ENCODE measurements around the gene SMIM5.

Gene SMIM5

DNA sequence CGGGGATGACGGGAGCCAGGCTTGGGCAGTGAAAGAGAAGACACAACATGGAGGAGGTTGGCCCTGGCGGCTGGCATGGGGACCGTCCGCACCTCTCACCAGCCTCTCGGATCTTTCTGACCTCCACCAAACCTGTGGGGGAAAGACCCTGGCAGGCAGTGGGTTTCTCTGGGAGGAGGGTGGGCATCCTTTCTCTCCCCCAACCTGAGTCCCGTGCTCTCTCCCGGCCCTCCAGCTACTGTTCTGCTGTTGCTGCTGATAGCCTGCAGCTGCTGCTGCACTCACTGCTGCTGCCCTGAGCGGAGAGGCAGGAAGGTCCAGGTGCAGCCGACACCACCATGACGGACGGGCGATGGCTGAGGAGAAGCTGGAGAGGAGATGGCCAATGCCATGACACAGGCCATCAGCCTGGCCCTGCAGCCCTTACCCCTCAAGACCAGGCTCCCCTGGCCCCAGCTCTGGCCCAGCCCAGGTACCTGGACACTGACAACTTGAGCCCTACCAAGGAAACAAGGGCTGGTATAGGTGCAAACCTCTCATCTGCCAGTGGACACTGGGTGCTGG, 7.4 kb downstream of the SMIM5 start:
- no peak for DNase-seq

DNA sequence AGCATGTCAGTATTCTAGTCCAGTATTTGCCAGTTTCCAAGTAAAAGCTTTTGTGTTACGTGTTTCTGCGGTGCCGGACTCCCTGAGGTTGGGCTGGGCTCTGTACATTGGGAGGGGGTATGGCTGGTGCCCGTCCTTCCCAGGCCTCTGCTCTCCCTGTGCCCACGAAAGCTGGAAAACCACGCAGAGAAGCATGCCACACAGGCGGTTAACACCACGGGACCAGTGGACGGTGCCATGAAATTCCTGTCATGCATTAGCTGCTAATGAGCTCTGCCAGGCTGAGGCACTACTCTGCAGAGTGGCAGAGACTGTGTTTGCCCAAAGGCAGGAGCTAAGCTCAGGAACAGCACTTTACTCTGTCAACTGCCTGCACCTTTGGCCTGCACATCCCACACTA, 8.1 kb downstream of the SMIM5 start:
- DNase-seq = no peak

DNA sequence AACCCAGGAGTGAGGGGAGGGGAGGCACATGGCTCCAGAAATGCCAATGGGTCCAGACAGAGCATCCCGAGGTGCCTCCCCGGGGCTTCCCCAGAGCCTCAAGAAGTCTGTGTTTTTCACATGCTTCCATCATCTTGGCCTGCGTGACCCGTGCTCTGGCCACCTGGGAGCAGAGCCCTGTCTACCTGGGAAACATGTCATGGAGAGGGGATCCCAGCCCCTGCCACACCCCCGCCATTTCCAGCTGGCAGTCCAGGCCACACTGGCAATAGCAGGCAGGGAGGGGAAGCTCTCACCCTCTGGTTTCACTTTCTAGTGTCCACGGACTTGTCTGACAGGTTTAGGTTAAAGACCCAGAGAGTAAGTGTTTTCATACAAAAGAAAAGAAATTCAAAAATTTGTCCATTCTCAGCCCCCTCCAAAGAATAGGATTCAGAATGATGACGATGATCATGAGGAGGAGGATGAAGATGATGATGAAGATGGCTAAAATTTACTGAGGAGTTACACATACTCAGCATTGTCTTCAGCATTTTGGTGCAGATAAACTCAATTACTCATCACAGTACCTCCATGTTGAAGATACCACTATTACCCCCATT, 9.0 kb downstream of the SMIM5 start:
- no peak for DNase-seq

DNA sequence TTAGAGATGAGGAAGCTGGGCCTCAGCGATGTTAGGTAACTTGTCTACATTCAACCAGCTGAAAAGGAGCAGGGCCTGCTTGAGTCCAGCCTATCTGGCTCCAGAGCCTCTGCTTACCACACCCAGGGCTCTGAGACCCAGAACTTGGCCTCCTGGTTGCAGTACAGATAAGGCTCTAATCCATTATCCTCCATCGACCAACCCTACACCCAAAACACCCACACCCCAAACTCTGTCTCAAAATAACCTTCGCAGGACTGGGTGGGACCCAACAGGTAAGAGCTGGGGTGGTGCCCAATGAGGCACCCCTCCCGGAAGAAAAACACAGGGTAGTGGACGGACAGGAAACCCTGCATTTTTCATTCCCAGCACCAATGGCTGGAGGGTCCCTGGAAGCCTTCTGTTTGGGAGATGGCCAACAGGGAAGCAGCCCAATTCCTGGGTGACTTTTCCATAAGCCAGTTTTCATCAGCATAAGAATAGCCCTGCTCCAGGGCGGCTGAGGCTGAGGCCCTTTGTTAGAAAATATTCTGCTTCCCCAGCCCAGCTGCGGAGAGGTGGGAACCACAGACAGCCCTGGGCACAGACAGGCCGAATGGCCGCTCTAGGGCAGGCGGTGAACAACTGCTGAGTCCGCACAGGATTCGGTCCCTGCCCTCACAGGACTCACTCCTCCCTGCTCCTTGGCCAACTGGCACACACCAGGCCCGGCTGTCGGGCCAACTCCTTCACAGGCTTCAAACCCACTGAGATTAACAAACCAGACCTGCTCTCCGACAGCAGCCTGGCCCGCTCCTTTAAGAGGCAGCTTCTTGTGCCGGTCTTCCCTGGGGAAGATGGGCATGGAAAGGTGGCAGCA, 9.8 kb downstream of the SMIM5 start:
- DNase-seq = no peak

DNA sequence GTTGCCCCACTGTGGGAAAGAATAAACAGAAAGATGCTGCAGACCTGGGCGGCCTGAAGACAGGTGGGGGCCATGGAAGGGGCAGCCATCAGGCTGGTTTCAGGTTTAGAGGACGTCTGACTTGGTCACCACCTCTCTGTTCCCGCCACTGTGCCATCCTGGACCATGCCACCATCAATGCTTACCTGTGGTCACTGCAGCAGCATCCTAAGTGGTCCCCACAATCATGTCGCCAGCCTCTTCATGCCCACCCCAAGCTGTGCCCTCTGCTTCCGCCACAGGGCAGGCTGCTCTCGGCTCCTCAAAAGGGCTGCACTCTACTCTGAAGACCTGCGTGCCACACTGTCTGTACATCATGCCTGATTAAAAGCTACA, 10.4 kb downstream of the SMIM5 start:
- no peak for DNase-seq

DNA sequence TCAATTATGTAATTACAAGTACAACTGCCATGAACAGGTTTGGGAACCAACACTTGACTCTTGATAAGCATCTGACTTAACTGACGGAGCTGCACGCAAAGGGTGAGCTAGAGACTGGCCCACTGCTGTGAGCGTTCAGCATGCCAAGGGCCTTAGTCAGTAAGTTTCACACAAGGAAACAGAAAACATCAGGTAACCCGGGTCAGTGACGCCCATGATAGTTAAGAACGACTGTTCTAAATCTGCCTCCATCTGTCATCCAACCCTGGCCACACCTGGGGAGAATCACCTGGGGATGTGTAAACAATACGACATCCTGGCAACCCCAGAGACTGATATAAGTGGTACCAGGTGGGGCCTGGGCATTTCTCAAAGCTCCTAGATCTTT, 12.3 kb downstream of the SMIM5 start:
- no peak for DNase-seq

DNA sequence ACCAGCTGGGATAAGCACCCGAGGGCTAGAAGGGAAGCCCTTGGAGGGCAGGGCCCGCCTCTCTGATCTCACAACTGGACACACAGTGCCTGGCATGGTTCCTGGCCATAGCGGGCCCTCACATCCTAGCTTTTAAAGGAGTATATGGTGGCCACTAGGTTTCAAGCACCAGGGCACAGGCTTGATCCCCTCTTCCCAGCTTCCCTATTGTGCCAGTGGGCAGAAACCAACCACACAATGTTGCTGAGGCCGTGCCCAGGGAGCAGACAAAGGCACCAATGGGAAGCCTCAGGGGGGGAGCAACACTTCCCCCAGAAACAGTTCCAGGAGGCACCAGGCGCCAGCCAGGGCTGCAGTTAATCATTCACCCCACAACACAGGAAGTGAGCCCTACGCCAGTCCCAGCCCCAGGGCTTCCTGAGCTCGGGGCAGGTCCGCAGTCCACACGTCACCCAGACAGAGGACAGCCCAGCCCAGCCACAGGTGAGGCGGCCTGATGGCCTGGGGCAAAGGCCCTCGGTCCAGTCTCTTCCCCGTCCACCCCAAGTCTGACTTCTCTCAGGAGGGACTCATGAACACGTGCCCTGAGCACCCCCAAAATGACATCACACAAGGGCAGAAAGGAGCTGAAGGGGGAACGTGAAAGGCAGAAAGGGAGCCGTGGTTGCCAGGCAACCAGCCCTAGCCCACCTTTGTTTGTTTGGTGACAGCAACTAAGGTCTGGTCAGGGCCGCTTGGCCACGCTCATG, 12.8 kb downstream of the SMIM5 start:
- no peak for DNase-seq

DNA sequence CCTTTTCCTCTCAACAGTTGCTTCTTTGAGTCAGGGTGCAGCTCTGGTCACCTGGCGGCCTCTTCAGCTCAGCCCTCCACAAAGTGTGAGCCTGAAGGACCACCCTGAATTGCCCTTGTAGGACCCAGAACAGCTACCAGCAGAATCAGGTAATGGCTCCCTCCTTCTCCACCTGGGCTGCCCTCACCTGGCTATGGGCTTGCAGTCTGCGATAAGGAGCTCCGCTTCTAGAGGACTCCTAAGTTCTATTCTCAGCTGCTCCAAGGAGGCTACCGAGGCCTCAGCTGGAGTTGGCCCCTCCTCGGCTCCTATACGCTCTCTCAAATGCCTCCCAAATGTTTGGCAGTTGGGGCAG, 13.4 kb downstream of the SMIM5 start:
- DNase-seq = no peak

DNA sequence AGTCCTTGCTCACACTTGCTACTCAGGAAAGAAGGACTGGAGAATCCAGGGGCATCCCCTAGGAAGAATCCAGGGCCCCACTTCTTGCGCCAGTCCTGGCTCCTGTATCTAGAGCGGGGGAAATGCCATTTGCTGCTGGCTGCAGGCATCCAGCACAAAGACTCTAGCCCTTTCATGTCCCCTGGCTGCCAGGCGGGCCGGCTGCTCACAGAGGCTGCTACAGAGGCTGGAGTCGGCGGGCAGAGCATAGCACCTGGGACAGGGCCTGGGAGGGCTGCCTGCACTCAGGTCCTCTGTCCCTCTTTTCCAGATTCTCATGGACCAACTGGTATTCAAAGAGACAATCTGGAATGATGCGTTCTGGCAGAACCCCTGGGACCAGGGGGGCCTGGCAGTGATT, 13.8 kb downstream of the SMIM5 start:
- DNase-seq = no peak

DNA sequence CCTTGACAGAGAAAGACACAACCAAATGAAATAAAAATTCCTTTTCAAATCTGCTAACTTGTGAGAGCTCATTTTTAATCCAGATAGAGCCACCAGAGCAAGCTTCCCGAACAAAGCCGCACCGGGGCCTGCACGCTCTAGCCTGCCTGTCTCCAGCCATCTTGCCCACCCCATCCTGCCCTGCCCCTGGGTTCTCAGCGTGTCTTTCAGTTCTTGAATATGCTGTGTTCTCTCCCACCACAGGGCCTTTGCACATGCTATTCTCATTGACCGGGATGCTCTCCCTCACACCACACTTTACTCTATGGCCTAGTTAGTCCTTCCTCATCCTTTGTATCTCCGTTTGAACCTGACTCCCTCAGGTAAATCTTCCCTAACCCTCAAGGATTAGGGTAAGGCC, 14.7 kb downstream of the SMIM5 start:
- DNase-seq = no peak

DNA sequence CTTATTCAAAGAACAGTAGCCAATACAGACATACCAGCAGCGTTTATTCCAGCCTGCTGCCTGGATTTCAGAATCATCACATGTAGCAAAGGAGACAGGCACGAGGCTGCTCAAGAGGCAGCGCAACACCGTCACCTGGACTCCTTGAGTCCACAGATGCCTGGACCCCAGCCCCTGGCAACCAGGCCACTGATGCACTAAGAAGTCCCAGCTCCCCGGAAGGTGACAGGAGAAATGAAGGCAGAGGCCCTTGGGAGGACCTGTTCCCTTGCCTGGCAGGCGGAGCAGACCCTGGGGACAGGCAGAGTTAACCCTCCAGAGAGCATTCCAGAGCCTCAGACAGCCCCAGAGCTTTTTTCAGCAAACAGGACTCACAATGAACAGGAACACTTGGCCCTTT, 16.5 kb downstream of the SMIM5 start:
- no peak for DNase-seq

DNA sequence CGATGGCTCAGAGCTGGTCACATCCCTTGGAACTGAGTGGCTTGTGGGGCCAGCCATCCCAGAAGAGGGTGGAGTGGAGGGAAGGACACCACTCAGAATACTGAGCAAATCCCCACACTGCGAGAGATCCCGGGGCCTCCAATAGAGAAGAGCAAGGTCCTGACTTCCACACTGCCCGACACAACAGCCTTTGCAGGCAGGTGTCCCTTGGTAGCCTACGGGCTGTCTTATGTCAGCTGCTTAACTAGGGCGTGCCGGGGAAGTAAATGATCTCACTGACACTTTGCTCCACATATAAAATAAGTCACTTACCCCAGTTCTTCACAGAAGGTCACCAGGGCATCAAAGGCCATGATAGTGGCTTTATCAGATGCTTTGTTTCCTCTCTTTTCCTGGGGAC, 17.6 kb downstream of the SMIM5 start:
- no peak for DNase-seq

DNA sequence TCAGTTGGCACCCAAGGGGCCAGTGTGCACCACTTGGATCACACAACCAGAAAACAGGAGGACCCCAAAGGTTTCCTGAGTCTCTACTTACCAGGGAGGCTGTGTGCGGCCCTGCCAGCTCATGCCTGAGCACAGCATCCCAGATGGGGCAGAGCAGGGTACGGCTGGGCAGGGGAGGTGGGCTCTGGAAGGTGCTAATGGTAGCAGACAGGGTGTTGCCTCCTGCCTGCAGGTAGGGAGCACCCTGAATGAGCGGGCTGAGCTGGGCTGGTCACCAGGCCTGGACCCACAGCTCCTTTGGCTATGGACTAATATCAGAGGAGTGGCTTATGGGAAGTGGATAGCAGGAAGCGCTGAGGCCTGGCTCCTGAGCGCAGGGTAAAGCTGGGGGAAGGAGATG, 19.1 kb downstream of the SMIM5 start:
- DNase-seq = no peak

DNA sequence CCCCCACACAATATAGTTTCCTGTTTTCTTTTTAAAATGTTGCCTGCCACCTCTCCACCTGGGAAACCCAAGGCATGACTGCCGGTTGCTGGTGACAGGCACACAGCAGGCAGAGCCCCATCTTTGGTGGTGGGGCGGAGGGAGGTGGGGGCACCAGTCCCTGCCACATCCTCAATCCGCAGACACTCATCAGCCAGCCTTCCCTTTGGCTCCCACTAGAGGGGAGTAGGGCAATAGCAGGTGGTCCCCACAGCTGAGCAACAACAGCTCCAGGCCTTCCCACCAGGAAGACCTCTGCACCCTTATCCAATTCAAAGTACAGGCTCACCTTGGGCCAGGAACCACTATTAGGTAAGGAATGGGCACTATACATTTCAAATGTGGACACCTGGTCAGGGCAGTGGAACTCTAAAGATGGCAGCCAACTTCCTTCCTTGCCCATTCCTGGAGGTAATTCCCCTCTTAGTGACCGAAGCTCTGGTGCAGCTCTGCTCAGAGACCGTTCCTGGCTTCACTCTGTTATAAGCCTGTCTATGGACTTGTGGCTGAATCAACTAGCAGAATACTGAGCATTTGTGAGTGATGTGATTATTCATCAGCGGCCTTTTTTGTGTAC, 19.8 kb downstream of the SMIM5 start:
- DNase-seq = peak; percentile 53

DNA sequence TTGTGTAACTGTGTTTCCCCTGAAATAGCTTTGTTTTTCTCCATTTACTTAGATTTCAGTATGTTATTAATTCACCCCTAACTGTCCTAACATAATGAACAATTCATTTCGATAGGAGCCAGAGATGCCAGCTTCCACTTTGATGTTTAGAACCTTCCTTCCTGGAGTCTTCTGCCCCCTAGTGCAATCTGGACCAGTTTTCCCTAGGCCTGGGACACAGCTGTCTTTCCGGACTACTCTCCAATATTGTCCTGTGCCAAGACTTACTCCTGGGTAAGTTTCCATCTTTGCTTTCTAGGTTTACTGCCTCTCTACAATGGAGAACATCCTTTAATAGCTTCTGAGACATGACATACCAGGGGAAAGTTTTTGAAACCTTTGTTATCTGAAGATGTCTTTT, 20.9 kb downstream of the SMIM5 start:
- DNase-seq = no peak

DNA sequence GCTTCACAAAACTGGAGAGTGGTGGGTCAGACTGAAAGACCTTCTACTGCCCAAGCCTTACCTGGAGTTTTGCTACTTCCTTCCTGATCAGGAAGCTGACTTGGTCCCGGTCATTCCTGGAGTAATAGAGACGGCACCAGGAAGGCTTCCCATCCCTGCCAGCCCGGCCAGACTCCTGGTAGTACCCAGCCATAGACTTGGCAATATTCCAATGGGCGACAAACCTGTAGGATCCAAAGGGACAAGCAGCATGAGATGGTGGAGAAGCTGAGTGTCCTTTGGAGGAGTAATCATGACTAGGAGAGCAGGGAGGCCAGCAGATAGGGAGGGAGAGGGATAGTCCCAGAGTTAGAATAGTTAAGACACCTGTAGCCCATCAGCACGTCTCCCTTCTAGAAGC, 25.0 kb downstream of the SMIM5 start:
- no peak for DNase-seq

DNA sequence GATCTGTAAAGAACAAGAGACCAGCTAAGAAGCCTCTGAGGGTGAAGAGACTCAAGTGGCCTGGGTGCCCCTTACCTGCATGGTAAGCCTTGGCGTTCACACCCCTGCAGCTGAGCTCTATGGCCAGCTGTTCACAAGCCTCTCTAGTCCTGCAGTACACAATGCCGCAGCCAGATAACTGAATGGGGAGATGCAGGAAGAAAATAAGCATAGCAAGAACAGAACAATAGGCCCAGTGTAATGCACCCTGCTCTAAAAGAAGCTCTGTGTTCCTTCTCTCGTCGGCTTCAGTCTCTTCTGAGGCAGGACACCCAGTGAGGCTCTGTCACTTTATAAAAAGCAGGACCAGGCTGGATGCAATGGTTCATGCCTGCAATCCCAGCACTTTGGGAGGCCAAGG, 28.3 kb downstream of the SMIM5 start:
- no peak for DNase-seq

DNA sequence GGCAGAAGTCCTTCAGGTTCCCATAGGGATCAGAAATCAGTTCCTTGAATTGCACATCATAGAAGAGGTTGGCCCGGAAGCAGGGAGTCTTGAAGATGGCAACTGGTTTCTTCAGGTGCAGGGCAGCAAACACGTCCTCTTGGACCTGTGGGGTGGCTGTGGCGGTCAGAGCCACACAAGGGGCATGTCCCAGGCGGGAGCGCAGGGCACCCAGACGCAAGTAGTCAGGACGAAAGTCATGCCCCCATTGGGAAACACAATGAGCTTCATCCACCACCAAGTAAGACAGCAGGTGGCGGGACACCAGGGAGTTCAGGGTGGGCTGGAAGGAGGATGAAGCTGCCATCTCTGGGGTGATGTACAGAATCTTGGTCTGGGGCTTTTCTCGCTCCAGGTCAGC, 29.3 kb downstream of the SMIM5 start:
- DNase-seq = no peak

DNA sequence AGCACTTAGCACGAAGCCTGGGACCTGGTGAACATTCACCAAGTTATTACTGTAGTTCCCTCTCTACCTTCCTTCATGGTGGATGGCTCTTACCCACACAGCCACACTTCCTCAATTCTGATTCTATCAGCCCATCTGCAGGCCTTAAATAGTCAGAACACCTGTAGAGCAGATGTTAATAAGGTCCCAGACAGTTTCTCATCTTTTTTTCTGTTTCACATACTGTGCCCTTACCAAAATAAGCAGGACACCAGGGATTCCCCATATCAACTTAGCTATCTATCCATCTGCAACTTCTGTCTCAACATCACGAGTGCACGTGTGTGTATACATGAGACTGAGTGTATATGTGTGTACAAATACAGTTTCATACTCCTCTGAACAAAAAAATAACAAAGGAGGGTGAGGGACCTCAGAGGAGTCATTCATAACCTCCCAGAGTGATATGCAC, 30.9 kb downstream of the SMIM5 start:
- no peak for DNase-seq

DNA sequence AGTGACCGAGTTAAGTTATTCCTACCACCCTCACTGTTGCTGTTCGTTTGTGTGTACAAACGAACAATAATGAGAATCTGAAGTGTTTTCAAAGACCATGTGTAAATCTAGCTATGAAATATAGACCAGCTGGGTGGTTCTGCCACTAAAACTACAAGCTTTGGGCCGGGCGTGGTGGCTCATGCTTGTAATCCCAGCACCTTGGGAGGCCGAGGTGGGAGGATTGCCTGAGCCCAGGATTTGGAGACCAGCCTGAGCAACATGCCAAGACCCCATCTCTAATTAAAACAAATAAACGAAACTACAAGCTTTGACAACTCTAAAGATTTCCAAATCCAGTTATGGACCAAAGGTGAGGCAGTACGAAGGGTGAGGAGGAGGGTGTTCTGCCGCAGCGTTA, 32.7 kb downstream of the SMIM5 start:
- DNase-seq = no peak

DNA sequence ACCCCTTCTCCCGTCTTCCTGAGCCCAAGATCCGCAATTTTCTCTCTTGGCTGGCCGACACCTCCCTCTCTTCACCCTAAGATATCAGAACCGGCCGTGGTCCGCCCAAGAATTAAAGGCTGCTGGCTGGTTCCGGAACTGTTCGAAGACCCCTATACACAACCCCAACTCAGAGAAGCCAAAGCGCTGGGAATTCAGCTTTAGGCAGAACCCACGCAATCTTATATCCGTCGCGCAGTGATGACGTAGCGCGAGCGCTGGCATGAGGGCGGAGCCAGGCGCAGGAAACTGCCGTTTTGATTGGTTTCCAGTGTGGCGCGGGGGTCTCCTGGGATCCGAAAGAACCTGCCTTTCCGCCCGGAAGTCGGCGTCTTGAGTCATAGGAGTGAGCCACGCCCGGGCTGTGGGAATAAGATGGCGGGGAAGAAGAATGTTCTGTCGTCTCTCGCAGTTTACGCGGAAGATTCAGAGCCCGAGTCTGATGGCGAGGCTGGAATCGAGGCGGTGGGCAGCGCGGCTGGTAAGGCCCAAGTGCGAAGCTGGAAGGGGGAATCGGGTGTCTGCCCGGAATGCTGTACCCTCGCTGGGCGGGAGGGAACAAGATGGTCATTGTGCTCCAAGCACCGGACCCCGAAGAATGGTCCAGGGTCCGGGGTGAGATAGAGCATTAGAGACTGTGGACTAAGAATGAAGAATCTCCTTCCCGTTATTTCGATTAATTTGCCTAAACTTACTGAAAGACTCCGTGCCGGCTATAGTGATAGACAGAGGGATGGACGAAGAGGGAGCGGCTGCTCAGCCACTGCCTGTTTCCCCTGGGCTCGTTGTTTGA, 33.9 kb downstream of the SMIM5 start, which contains the start of the genes RECQL5 and SAP30BP:
TSS of gene RECQL5 (minus strand) at position 196 of the 832 bp plus-strand sequence. CDS start 597 bp downstream, outside the sequence.
TSS of gene SAP30BP (plus strand) at position 380 of the 832 bp plus-strand sequence. CDS start at position 415, 35 bp downstream.
- DNase-seq = peak; percentile 99

DNA sequence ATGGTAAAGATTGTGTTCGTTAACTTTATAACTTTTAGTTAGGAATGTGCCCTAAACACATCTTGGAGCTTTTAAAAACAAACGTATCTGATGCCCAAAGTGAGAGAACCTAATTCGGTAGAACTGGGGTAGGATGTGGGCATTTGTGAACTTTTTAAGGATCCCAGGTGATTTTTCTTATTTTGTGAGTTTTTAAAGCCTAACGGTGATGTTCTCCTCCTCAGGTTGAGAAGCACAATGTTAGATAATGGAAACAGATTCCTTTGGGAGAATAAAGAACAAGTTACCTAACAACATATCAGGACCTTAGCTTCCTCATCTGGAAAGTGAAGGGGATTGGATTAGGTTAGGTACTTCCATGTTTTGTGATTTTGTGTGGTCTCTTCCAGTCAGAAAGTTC, 34.6 kb downstream of the SMIM5 start:
- no peak for DNase-seq
